RWPE2 (cell line): ENCODE results near the gene TEX14.
A peak's percentile ranks its signal among the peaks of the same experiment; 100 is the strongest.
"Not testable (repeated sequence)": the region's sequence is repeated elsewhere in the genome, so short reads cannot be mapped to it uniquely, and the experiment has no call there.

ENCODE experiments used
- ATAC-seq: fragments of 200-7000 bp; cut with Tn5 transposase; 3 replicates; pipeline ENCODE4 v1.9.1; 2021; ENCODE audit warnings: low read depth
- DNase-seq: peaks from one replicate; pipeline ENCODE4 v3.0.0-alpha.2; 2020; ENCODE audit warnings: low spot score
- H3K27ac ChIP-seq: fragments of 450-650 bp; 2 replicates; pipeline ENCODE4 v1.5.1; 2017; ENCODE audit warnings: mild to moderate bottlenecking; ENCODE audit not compliant: poor library complexity, severe bottlenecking
- H3K27me3 ChIP-seq: fragments of 250-450 bp; sonication (Bioruptor Pico); 2 replicates; pipeline ENCODE4 v1.5.1; 2021; ENCODE audit warnings: mild to moderate bottlenecking, moderate library complexity; ENCODE audit not compliant: insufficient read depth, poor library complexity, severe bottlenecking
- H3K36me3 ChIP-seq: fragments of 250-450 bp; sonication (Bioruptor Pico); 2 replicates; pipeline ENCODE4 v1.5.1; 2020; ENCODE audit warnings: low read depth, mild to moderate bottlenecking, moderate library complexity
- H3K4me1 ChIP-seq: fragments of 250-450 bp; sonication (Bioruptor Pico); 2 replicates; pipeline ENCODE4 v1.5.1; 2021; ENCODE audit warnings: mild to moderate bottlenecking, moderate library complexity; ENCODE audit not compliant: insufficient read depth, poor library complexity, severe bottlenecking
- H3K4me3 ChIP-seq: fragments of 250-450 bp; sonication (Bioruptor Pico); 2 replicates; pipeline ENCODE4 v1.5.1; 2021; ENCODE audit warnings: mild to moderate bottlenecking, moderate library complexity; ENCODE audit not compliant: severe bottlenecking
- H3K9me3 ChIP-seq: fragments of 250-450 bp; sonication (Bioruptor Pico); 2 replicates; pipeline ENCODE4 v1.5.1; 2021; ENCODE audit warnings: mild to moderate bottlenecking, moderate library complexity; ENCODE audit not compliant: severe bottlenecking
- CTCF ChIP-seq: fragments of 450-650 bp; IDR thresholded peaks from one replicate; pipeline ENCODE4 v1.5.1; 2017; ENCODE audit warnings: mild to moderate bottlenecking, moderate library complexity; ENCODE audit not compliant: poor library complexity, severe bottlenecking

The TEX14 gene

GRCh38 chr17:58665946-58666857, 25.6 kb downstream of the TEX14 start:
- H3K36me3 ChIP-seq = no peaks in the 10 kb centered on the region
- peak overlapping the region; percentile 23 for H3K4me3 ChIP-seq
- peak overlapping the region; percentile 39 for H3K27ac ChIP-seq
- H3K4me1 ChIP-seq = peaks cover 16% of the 10 kb centered on the region
- H3K9me3 ChIP-seq = no peaks in the 10 kb centered on the region
- DNase-seq (no peak), ATAC-seq (peak; percentile 11; the same call in 2 of the 3 replicates)
- no peaks in the 10 kb centered on the region for H3K27me3 ChIP-seq
- no peak for TF ChIP-seq CTCF

- DNase-seq = no peak
- H3K4me1 ChIP-seq = peaks cover 16% of the 10 kb centered on the region
- no peak for TF ChIP-seq CTCF
- ATAC-seq = no peak
- no peak overlapping the region for H3K4me3 ChIP-seq
- no peaks in the 10 kb centered on the region for H3K27me3 ChIP-seq
- no peaks in the 10 kb centered on the region for H3K9me3 ChIP-seq
- H3K27ac ChIP-seq = no peak overlapping the region
- no peaks in the 10 kb centered on the region for H3K36me3 ChIP-seq
Observed at GRCh38 chr17:58664302-58664701, 27.5 kb downstream of the TEX14 start.

DNA sequence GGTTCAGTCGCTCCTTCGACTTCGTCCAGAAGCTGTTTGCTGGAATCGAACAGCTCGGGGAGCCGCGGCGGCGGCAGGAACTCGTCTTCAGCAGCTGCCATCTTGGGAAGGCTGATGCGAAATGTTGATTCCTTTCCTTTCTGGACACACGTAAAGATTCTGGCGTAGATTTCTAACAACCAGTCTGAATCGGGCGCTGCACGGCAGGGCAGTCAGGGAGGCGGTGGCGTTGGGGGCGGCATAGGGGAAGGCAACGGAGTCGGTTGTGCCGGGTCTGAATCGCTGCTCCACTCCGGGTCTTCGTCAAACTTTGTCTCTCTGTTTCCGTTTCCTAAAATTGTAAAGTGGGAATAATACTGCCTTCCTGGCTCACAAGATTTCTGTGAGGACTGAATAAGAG, 30.3 kb downstream of the TEX14 start:
- no peak for TF ChIP-seq CTCF
- Histone ChIP-seq H3K9me3 (no peaks in the 10 kb centered on the region), H3K36me3 (no peaks in the 10 kb centered on the region), H3K27ac (no peak overlapping the region), H3K4me1 (peaks cover 1% of the 10 kb centered on the region), H3K4me3 (no peak overlapping the region), H3K27me3 (no peaks in the 10 kb centered on the region)
- ATAC-seq = no peak
- DNase-seq = no peak

DNA sequence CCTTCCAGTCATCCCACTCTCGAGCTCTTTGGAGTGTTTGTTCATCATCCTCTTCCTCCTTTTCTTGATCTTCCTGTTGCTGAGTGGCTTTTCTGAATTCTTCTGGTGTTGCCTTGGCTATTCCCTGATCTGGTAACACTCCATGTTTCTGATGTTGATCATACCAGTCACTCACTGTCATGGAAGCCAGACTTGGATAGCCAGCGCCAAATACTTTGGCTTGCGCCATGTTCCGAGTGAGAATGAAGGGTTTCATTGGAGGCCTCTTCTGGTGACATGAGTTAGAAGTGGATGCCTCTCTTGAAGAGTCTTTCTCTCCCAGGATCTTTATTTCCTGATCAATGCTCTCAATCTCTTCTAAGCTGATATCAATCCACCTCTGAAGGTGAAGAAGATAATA, 31.2 kb downstream of the TEX14 start:
- Histone ChIP-seq H3K27me3 (no peaks in the 10 kb centered on the region), H3K4me1 (no peaks in the 10 kb centered on the region), H3K4me3 (no peak overlapping the region), H3K36me3 (no peaks in the 10 kb centered on the region), H3K9me3 (no peaks in the 10 kb centered on the region), H3K27ac (no peak overlapping the region)
- DNase-seq (no peak), ATAC-seq (no peak)
- no peak for TF ChIP-seq CTCF

GRCh38 chr17:58659714-58660084, 32.1 kb downstream of the TEX14 start:
- not testable (repeated sequence) for H3K4me1 ChIP-seq, H3K27me3 ChIP-seq, H3K36me3 ChIP-seq, ATAC-seq, H3K9me3 ChIP-seq, DNase-seq
- Histone ChIP-seq H3K4me3 (peak overlapping the region; percentile 24), H3K27ac (peak overlapping the region; percentile 45)
